CD1c-positive myeloid dendritic cell (primary cell): ENCODE data around the gene OR2C1.

Experiments used
- DNase-seq: peaks from one replicate; pipeline ENCODE4 v3.0.0-alpha.2; 2016; ENCODE audit errors: extremely low spot score

The OR2C1 gene

DNA sequence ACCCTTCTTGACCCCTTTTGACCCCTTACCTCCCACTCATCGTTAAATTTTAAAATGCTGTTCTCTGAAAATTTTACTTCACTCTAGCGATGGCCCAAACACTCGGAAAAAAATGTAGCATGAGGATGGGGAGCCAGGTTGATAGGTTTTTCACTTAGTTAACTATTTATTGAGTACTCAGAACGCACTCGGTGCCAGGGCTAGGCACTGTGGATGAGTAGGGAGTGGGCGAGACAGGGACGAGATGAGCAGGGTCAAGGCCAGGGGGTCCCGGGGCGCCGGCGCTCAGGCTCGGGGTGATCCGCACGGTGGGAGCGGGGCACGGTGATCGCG is 44.7 kb downstream of the OR2C1 start:
- peak; percentile 1 for DNase-seq

DNA sequence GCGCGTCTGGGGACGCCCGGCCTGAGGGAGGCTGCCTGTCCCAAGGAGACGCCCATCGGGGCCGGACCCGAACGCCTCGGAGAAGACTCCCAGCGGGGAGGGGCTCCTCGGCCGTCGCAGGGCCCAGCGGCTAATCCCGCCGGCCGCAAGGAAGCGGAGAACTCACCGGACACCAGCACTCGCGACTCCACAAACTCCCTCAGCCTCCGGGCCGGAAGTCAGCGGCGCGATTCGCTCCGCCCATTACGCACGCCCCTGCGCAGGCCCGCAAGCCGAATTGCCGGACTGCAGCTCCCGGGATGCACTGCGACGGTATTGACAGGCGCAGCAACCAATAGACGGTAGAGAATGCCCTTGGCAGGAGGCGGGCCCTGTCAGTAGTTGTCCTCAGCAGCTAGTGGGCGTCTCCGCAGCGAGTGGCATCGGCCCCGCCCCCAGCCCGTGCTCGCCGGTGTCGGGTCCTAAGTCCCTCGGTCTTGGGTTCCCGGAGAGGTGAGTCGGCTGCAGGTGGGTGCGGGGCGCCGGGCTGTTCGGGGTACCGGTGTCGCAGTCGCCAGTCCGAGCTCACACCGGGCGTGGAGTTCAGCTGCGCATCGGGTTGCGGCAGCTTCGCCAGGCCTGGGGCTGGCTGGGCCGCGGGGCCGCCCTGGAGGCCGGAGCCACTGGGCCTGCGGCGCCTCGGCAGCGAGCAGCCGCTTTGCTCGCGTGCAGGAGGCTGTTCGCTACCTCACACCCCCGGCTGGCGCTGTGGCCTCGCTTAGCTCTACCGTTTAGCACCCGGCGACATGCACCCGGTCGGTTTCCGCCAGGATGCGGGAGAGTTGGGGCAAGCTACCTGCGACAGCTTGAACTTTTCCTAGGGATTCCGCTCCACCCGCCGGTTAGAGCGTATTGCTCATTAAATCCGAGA is 45.3 kb downstream of the OR2C1 start, which contains the start of the genes ZNF174 and ZSCAN32:
Gene ZNF174 (plus strand): TSS at position 437 of the 910 bp plus-strand sequence. CDS start 790 bp downstream, outside the sequence.
Gene ZSCAN32 (minus strand): TSS at position 226 of the 910 bp plus-strand sequence. CDS start 3,447 bp downstream, outside the sequence.
- peak; percentile 99 for DNase-seq

DNA sequence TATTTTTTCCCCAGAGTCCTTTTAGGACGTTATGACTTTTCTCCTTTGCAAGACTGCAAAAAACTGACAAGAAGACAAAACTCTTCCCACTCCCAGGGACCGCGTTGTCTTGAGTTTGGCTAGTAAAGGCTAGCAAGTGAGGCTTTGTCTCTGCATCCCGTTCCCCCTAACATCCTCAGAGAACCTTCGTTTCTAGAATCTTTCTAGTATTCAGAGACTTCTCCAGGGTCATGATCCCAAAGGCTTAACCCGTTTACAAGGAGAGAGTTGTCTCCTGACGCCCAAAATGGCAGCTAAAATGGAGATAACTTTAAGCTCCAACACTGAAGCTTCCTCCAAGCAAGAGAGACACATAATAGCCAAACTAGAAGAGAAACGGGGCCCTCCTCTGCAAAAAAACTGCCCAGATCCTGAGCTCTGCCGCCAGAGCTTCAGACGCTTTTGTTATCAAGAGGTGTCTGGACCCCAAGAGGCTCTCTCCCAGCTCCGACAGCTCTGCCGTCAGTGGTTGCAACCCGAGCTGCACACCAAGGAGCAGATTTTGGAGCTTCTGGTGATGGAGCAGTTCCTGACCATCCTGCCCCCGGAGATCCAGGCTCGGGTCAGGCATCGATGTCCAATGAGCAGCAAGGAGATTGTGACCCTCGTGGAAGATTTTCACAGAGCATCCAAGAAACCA is 46.2 kb downstream of the OR2C1 start:
- DNase-seq = peak; percentile 3
